IgD-negative memory B cell (primary cell): ENCODE data around the gene DCP1B. TPM values are rescaled to one million over a fixed set of nuclear protein-coding genes. Genes with fewer than 3 reads are reported as not detected.

Experiments used
- H3K27ac Mint-ChIP-seq, 3 donors: one replicate each; pipeline ENCODE4 v1.8.0; 2020 to 2022; ENCODE audit warnings: mild to moderate bottlenecking in 3 of 3, mixed read lengths in 3 of 3, moderate library complexity in 1 of 3
- H3K27me3 Mint-ChIP-seq: one replicate; pipeline ENCODE4 v1.8.0; 2021; ENCODE audit warnings: mixed read lengths
- H3K36me3 Mint-ChIP-seq: one replicate; pipeline ENCODE4 v1.8.0; 2020; ENCODE audit warnings: mild to moderate bottlenecking, mixed read lengths
- H3K4me1 Mint-ChIP-seq, 3 donors: one replicate each; pipeline ENCODE4 v1.8.0; 2020 to 2022; ENCODE audit warnings: mixed read lengths in 3 of 3, mild to moderate bottlenecking in 1 of 3
- H3K4me3 Mint-ChIP-seq, 4 donors: one replicate each; pipeline ENCODE4 v1.8.0; 2020 to 2022; ENCODE audit warnings: mild to moderate bottlenecking in 4 of 4, mixed read lengths in 4 of 4, moderate library complexity in 3 of 4
- H3K9me3 Mint-ChIP-seq, 3 donors: one replicate each; pipeline ENCODE4 v1.8.0; 2020 to 2021; ENCODE audit warnings: mixed read lengths in 3 of 3, mild to moderate bottlenecking in 1 of 3
- polyA plus RNA-seq: library from polyadenylated mRNA; unstranded; fragments of 300-500 nt; fragmentation: Illumina TruSeq; gene quantifications from one replicate; pipeline ENCODE4 v1.2.3, GENCODE V29; 2021

DCP1B gene
- polyA plus RNA-seq = 19.2 TPM

DNA sequence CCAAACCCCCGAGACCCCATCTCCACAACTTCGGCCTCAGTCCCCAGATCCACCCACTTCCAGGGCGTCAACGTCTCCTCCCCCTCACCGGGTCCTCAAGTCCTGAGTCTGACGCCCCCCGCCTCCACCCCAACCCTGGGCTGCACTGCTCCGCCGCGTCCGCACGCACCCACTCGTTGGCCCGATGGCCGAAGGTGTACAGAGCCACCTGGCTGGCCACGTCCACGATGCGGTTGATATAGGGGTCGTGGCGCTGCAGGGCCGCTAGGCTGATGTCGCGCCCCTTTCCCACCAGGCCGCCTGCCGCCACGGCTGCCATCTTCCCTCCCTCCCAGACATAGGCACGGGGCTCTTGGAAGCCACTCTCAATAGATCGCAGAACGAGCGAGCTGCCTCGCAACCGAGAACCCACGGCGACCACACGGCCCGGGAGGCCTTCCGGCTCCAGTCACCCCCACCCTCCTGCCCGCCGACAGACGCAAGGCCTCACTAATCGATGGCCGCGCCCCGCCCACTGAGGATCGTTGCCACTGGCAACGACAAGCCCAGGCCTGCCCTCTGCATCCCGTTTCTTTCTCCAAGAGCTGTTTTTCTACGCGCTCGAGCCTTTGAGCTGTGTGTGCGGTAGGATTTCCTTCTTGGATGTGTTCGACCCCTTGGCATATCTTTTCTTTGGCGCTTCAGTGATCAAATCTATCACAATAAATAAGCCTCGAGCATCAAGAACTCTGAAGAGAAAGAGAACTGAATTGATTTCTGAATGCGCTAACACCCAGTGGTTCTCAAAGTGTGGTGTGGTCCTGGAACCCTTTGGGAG, at the start of gene DCP1B:
Gene DCP1B, minus strand, starts transcription at position 345 of the 817 bp plus-strand sequence. Its CDS starts 26 bp downstream, at position 319.
- Mint-ChIP-seq H3K27me3 (peaks cover under 1% of the 10 kb centered on the region), H3K4me3 (peak within 1 kb of the TSS; percentile 94 to 100 (median 100)), H3K27ac (peak within 1 kb of the TSS; percentile 83 to 98 (median 97)), H3K9me3 (no peaks in the 10 kb centered on the region), H3K36me3 (peaks cover 2% of the 10 kb centered on the region), H3K4me1 (peaks cover 15 to 23% (median 20%) of the 10 kb centered on the region in 3 donors)

DNA sequence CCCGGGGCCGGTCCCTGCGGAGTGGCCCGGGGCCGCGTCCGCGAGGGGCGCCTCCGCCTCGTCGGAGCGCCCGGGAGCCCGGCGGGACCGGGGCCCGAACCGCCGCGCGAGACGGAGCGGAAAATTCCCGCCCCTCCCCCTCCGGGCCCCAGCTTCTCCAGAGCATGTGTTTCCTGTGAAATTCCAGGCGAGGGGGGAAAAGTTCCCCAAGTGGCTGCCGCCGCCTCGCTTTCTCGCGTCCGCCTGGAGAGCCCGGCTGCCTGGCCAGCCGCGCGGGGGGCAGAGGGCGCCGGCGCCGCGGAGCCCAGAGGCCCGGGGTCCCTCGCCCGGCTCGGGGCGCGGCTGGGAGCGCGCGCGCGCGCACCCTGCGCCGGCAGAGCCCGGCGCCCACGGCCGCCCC, 49.4 kb upstream of the DCP1B start:
- H3K4me1 Mint-ChIP-seq = peaks cover 0 to 16% (median 14%) of the 10 kb centered on the region in 3 donors

DNA sequence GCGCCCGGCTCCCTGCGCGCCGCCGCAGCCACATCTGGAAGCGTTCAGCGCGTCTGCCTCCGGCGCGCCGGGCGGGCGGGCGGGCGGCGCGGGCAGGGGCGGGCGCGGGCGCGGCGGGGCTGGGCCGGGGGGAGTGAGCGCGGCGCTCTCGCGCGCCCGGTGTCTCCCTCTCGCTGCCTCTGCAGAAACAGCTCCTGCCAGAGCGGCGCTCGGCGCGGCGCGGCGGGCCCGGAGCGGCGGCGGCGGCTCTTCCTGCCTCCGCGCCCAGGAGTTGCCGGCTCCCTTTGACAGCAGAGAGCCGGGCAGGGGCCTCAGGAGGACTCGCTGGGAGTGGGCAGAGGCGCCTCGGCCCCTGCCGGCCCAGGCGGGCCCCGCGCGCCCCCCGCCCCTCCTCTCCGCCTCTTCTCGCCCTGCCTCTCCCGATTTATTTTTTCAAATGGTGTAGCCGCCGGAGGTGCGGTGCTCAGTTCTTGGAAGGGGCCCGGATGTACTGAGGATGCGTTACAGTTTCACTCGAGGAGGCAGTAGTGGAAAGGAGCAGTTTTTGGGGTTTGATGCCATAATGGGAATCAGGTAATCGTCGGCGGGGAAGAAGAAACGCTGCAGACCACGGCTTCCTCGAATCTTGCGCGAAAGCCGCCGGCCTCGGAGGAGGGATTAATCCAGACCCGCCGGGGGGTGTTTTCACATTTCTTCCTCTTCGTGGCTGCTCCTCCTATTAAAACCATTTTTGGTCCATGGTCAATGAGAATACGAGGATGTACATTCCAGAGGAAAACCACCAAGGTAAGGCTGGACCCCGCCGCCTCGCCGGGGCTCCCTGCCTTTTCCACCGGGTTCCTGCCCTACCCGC, 48.8 kb upstream of the DCP1B start, which contains the start of gene CACNA1C:
Gene CACNA1C, plus strand, starts transcription at position 162 of the 853 bp plus-strand sequence. Its CDS starts 576 bp downstream, at position 738.
- peaks cover 56% of the 10 kb centered on the region for H3K27me3 Mint-ChIP-seq
- peaks cover 0 to 19% (median 14%) of the 10 kb centered on the region in 3 donors for H3K4me1 Mint-ChIP-seq
- peaks cover 0 to 2% (median 0%) of the 10 kb centered on the region in 3 donors for H3K9me3 Mint-ChIP-seq
- H3K27ac Mint-ChIP-seq = peak within 1 kb of the TSS in 1 of 3 donors; percentile 64
- H3K36me3 Mint-ChIP-seq = peaks cover 2% of the 10 kb centered on the region
- peak within 1 kb of the TSS; percentile 69 to 88 (median 84) for H3K4me3 Mint-ChIP-seq

More for the DNA sequence above, 49.4 kb upstream of the DCP1B start:
- H3K4me3 Mint-ChIP-seq = no peak overlapping the region
- H3K9me3 Mint-ChIP-seq = no peaks in the 10 kb centered on the region
- peaks cover 50% of the 10 kb centered on the region for H3K27me3 Mint-ChIP-seq
- H3K27ac Mint-ChIP-seq = no peak overlapping the region
- H3K36me3 Mint-ChIP-seq = peaks cover 2% of the 10 kb centered on the region

DNA sequence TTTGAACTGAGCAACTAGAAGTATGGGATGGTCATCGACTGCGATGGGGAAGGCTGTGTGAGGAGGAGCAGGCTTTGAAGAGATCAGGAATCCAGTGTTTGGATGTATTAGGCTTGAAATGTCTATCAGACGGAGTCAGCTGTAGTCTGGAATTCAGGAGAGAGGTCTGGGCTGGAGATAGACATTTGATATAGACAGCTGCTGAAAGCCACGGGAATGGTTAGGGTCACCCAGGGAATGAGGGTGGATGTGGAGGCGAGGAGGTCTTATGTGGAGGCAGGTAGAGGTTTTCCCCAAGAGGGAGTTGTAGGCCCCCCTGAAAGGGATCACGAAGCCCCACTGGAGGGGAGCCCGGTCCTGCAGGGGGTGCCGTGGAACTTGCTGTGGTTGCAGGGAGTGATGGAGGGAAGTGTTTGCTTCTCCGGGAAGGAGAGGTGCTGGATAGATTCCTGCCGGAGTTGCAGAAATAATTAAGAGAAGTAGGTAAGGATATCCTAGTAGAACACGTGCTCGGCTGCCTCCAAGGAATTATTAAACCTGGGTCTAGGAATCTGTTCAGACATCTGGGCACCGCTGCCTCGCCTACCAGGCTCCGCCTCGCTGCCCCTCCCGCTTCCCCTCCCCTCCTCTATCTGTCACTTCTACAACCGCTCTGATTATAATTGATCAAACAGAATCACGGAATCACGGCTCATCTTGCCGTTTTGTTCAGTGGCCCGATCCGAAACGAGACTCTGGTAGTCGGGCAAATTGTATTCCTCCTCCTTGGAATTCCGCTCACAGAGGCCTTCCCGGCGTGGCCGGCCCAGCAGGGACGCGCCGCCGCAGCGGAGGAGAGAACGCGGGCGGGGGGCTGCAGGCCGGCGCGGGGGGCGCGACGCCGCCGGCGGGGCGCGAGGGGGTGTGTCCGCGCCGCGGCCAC, 47.7 kb upstream of the DCP1B start:
- H3K9me3 Mint-ChIP-seq = peaks cover 0 to 2% (median 0%) of the 10 kb centered on the region in 3 donors
- H3K4me1 Mint-ChIP-seq = peaks cover 0 to 19% (median 14%) of the 10 kb centered on the region in 3 donors
- H3K27ac Mint-ChIP-seq = no peak overlapping the region
- H3K36me3 Mint-ChIP-seq = peaks cover 2% of the 10 kb centered on the region
- H3K27me3 Mint-ChIP-seq = peaks cover 56% of the 10 kb centered on the region
- H3K4me3 Mint-ChIP-seq = peak overlapping the region; percentile 35 to 88 (median 73)

DNA sequence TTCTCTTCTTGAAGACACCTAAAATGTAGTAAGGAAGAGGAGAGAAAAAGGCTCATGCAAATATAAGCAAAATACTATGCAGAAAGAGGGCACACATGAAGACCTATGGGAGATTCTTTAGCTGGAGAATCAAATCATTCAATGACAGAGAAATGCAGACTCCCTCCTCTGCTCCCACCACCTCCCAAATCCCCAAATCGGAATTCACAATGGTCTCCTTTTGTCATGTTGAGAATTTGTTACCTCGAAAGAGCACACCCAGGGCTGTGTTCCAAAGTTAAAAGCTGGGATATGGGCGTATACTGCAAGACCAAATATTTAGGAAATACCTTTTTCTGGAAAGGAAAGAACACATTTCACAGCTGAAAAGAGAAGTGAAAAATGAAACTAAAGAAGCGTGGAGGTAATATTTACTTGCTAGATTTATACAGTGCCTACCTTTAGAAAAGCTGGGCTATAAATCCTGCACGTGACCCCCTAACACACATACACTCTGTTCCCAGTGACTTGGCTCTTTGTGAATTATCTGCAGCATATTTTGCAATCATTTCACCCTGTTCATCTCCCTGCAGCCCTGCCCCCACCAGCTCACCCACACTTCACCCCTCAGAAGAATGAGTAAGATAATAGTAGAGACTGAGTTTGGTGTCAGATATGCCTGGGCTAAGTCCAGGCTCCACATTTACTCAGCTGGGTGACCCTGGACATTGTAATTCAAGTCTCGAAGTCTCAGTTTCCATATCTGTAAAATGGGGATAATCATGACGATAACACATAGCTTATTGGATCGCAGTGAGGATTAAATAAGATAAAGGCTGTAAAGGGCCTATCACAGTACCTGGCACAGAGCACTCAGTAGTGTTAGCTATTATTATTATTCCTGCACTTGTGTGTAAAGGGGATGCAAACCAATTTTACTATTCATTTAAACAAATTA, 45.6 kb upstream of the DCP1B start:
- peaks cover 2% of the 10 kb centered on the region for H3K36me3 Mint-ChIP-seq
- peaks cover 47% of the 10 kb centered on the region for H3K27me3 Mint-ChIP-seq
- no peak overlapping the region for H3K27ac Mint-ChIP-seq
- H3K4me1 Mint-ChIP-seq = peaks cover 0 to 19% (median 15%) of the 10 kb centered on the region in 3 donors
- H3K9me3 Mint-ChIP-seq = peaks cover 0 to 2% (median 0%) of the 10 kb centered on the region in 3 donors
- peak overlapping the region in 2 of 4 donors; percentile 6 to 14 for H3K4me3 Mint-ChIP-seq

DNA sequence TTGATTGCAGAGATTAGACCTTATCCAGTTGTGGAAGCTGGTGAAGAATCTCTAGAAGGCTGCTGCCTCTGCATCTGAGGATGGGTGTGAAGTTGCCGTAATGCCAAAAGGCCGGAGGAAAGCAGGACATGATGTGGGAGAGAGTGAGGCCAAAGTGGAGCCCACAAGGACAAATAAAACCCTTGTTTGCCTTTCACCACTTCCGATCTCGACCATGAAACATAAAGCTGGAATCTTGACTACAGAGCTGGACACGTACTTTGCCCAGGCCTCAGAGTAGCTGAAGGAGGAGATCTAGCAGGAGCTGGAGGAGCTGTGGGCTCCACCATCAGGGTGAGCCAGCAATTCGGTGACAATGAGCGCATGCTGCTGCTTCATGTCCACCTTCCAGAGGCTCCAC, 43.5 kb upstream of the DCP1B start:
- H3K4me1 Mint-ChIP-seq = peaks cover 0 to 16% (median 11%) of the 10 kb centered on the region in 3 donors
- no peak overlapping the region for H3K27ac Mint-ChIP-seq
- peaks cover 43% of the 10 kb centered on the region for H3K27me3 Mint-ChIP-seq
- peaks cover 0 to 5% (median 0%) of the 10 kb centered on the region in 3 donors for H3K9me3 Mint-ChIP-seq
- no peak overlapping the region for H3K4me3 Mint-ChIP-seq
- H3K36me3 Mint-ChIP-seq = no peaks in the 10 kb centered on the region

DNA sequence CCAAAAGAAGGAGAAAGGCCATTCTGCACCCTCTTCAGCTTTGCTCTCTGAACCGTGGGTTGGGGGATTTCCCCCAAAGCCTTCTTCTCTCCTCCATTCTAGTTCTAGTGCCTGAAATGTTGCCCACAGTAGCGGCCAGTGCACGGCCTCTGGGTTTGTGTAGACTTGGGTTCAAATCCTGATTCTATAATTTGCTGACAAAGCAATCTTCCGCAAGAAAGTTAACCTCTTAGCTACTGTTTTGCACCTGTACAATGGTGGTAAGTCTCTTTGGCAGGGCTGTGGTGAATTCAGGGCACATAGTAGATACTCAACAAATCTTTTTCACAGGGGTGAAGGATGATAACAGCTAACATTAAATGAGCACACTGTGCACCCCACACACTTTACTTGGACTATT, 42.7 kb upstream of the DCP1B start:
- H3K27ac Mint-ChIP-seq = no peak overlapping the region
- H3K27me3 Mint-ChIP-seq = peaks cover 41% of the 10 kb centered on the region
- peaks cover 0 to 5% (median 0%) of the 10 kb centered on the region in 3 donors for H3K9me3 Mint-ChIP-seq
- no peak overlapping the region for H3K4me3 Mint-ChIP-seq
- H3K4me1 Mint-ChIP-seq = peaks cover 0 to 14% (median 11%) of the 10 kb centered on the region in 3 donors
- no peaks in the 10 kb centered on the region for H3K36me3 Mint-ChIP-seq

DNA sequence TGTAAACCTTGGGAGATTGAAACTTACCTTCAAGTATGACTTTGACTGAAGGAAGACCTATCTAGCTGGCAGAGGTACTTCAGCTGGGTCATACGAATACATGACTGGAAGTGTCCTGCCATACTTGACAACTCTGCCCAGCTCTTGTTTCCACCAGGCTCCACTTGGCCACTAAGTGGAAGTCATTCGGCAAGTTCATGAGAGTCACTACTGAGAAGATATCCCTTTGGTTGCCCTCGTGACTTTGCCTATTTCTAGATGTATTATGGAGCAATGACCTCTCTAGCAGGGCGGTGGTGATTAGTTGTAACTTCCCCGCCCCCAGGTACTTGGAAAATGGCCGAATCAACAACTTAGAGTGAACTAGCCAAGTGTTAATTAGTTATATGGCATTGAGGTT, 39.9 kb upstream of the DCP1B start:
- H3K4me3 Mint-ChIP-seq = no peak overlapping the region
- no peaks in the 10 kb centered on the region for H3K36me3 Mint-ChIP-seq
- H3K4me1 Mint-ChIP-seq = peaks cover 0 to 3% (median 1%) of the 10 kb centered on the region in 3 donors
- H3K27me3 Mint-ChIP-seq = peaks cover 31% of the 10 kb centered on the region
- H3K9me3 Mint-ChIP-seq = peaks cover 0 to 5% (median 0%) of the 10 kb centered on the region in 3 donors
- H3K27ac Mint-ChIP-seq = no peak overlapping the region

DNA sequence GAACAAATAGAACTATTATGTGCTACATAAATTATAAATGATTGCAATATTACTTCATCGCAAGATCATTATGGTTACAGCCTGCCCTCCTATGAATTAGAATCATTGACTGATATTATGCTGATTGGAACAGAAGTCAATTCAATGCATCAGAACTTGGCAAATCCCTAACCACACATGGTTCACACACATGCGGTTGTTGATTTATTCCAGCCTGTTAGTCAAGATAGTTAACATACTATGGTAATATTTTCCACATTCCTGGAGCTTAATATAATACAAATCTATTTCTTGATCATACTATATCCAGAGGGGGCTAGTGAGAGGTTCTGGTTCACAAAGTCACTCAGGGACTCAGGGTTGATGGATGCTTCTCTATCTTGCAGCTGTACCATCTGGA, 38.8 kb upstream of the DCP1B start:
- no peaks in the 10 kb centered on the region for H3K36me3 Mint-ChIP-seq
- peaks cover 0 to 1% (median 0%) of the 10 kb centered on the region in 3 donors for H3K4me1 Mint-ChIP-seq
- H3K27ac Mint-ChIP-seq = no peak overlapping the region
- peaks cover 21% of the 10 kb centered on the region for H3K27me3 Mint-ChIP-seq
- H3K9me3 Mint-ChIP-seq = peaks cover 0 to 4% (median 0%) of the 10 kb centered on the region in 3 donors
- no peak overlapping the region for H3K4me3 Mint-ChIP-seq

DNA sequence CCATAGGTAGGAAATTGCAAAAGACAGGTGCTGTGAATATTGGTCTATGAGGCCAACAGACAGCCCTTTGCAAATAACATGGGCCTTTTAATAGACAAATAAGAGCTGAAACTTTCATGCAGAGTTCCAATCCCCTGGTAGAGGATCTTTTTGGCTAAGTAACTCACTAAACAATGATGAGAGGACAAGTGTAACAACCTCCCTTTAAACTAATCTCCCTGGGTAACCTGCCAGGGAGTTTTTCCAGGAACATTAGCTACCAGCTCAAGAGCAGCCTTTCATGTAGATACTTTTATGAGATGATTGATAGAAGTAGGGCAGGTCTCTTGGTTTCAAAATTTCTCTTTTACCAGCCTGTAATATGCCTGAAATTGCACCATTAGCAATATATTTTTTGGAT, 34.8 kb upstream of the DCP1B start:
- Mint-ChIP-seq H3K4me1 (peaks cover 3 to 10% (median 8%) of the 10 kb centered on the region in 3 donors), H3K9me3 (no peaks in the 10 kb centered on the region), H3K27me3 (peaks cover 37% of the 10 kb centered on the region), H3K36me3 (no peaks in the 10 kb centered on the region), H3K27ac (no peak overlapping the region), H3K4me3 (no peak overlapping the region)

DNA sequence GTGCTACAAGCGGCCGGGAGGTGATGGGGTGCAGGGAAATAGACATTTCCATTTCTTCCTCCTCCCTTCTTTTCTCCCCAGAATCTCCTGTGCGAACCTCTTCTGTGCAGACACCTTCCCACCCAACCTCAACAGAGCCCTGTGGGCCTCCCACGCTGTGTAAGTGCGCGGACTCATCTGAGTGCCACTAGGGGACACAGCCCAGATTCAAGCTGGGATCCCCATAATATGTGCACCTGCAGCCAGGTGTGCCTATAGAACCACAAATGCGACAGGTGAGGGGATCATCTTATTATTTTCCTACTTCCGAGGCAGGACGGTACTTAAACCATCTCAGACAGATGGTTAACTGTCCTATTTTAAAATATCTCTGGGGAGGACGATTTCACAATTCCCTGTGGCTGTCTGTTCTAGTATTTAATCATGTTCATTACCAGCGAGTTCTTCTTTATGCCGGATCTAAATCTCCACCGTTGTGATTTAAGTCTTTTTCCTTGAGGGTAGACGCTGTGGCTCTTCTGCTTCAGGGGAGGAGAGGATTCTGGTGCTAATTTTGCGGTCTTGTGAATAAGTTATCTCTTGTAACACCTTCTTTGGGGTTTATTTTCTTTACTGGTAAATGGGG, 31.3 kb upstream of the DCP1B start:
- Mint-ChIP-seq H3K9me3 (no peaks in the 10 kb centered on the region), H3K4me1 (peaks cover 3 to 17% (median 8%) of the 10 kb centered on the region in 3 donors), H3K36me3 (no peaks in the 10 kb centered on the region), H3K27me3 (peaks cover 38% of the 10 kb centered on the region), H3K27ac (no peak overlapping the region), H3K4me3 (peak overlapping the region; percentile 9 to 92 (median 80))

DNA sequence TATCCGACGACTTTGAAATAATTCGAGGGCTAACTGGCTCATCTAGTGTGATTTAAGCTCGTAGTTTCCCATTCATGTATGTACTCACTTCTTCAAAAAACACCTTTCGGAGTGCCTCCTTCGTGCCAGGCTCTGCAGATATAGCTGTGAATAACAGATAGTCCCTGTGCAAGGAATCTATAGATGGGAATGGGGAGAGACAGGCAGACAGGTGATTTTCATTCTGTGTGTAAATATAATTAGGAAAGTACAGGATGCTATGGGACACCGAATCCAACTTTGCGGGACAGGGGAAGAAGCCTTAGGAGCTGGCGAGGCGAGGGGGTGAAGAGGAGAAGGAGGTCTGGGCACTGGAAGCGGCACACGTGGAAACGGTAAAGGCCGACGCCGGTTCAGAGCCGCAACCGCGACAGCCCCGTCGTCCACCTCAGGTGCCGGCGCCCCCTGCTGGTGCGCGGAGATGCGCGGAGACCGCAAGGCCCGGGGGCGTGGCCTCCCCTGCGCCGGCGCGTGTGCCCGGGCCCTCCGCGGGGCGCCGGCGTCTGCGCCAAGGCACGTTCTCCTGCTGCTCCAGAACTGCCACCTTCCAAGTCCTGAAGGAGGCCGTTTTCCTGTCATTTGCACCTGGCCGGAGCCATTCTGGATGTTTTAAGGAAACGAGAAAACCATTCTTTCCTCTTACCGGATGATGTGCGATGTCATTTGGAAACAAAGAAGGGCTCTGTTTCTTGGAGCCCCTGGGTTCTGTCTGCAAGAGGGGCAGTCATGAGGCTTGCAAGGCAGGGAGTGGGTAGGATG, 30.6 kb upstream of the DCP1B start:
- H3K9me3 Mint-ChIP-seq = no peaks in the 10 kb centered on the region
- peaks cover 40% of the 10 kb centered on the region for H3K27me3 Mint-ChIP-seq
- H3K36me3 Mint-ChIP-seq = no peaks in the 10 kb centered on the region
- peaks cover 3 to 17% (median 8%) of the 10 kb centered on the region in 3 donors for H3K4me1 Mint-ChIP-seq
- H3K27ac Mint-ChIP-seq = no peak overlapping the region
- peak overlapping the region; percentile 67 to 92 (median 80) for H3K4me3 Mint-ChIP-seq
